Measurements from ENCODE around the gene RNPEP. TPM values are rescaled to one million over a fixed set of nuclear protein-coding genes. Genes with fewer than 3 reads are reported as not detected.
A peak's percentile ranks its signal among the peaks of the same experiment; 100 is the strongest.

The RNPEP gene
- total and polyA plus RNA-seq, 2 of the 8 experiments (the other 6 are each of a cell fraction or from before 2014, with no cell fraction given), result 34.1 to 51.1 TPM

DNA sequence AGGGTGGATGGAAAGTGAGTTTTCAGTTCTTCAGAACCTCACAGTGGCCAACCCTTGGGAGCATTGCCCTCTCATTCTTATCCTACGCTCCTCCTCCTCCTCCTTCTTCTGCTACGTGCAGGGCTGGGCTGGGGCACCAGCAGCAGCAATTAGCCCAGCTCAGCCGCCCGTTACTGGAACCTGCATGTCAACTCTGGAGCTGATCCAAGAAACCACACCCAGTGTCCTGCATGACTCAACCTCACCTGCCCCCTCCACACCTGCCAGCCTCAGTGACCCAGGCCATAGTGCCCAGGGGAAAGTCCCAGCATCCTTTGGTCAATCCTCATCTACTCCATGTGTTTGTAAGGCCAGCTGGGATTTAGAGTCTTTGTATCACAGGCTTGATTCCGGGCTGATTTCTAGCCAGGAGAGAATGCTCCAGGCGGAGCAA is 40.6 kb downstream of the RNPEP start:
- Histone ChIP-seq H3K9me3 (ENCODE audit: insufficient read depth in 2 of 2, low read depth in 1 of 2, low read length in 1 of 2) (no peaks in the 10 kb centered on the region), H2AFZ (ENCODE audit: low read length) (no peak overlapping the region), H3K79me1 (ENCODE audit: low read depth, low read length) (no peaks in the 10 kb centered on the region), H3K23ac (ENCODE audit: insufficient read length) (no peak overlapping the region), H2BK5ac (ENCODE audit: low read depth, low read length) (no peak overlapping the region), H2BK120ac (replicated peaks; ENCODE audit: low read depth, low read length) (no peak overlapping the region), H4K20me1 (replicated peaks in 1 of 2; ENCODE audit: control insufficient read depth in 1 of 2, insufficient read depth in 2 of 2, low read length in 2 of 2) (no peaks in the 10 kb centered on the region), H2BK15ac (ENCODE audit: low read length) (peak overlapping the region; percentile 24; the same call in 1 of the 2 replicates), H4K5ac (ENCODE audit: insufficient read length, low read depth, low read length) (no peak overlapping the region), H2BK20ac (ENCODE audit: low read length) (0 out of 2 replicates have a peak overlapping the region, but pooled peaks have one; percentile 27), H2AK5ac (ENCODE audit: low read depth, low read length) (no peak overlapping the region), H4K8ac (ENCODE audit: extremely low read depth, insufficient read depth, low read length) (no peak overlapping the region; the same call in 1 of the 2 replicates), H3K4me3 (ENCODE audit: extremely low read depth in 1 of 4, insufficient read depth in 2 of 4, low read depth in 3 of 4, low read length in 4 of 4) (no peak overlapping the region), H3K14ac (ENCODE audit: insufficient read length) (no peak overlapping the region), H3K27me3 (replicated peaks in 1 of 4; ENCODE audit: control insufficient read depth in 3 of 4, extremely low read depth in 1 of 4, insufficient read depth in 3 of 4, low read length in 3 of 4) (no peaks in the 10 kb centered on the region), H4K91ac (replicated peaks; ENCODE audit: insufficient read length, low read length) (no peak overlapping the region), H3K4me1 (replicated peaks in 1 of 4; ENCODE audit: control insufficient read depth in 3 of 4, insufficient read depth in 4 of 4, low read length in 3 of 4) (peaks cover 0 to 10% (median 2%) of the 10 kb centered on the region in 4 experiments; a peak in 5 of 7 replicates), H3K9ac (replicated peaks in 1 of 4; ENCODE audit: extremely low read depth in 1 of 4, low read depth in 3 of 4, low read length in 3 of 4) (no peak overlapping the region), H3K36me3 (ENCODE audit: control insufficient read depth in 2 of 4, insufficient read depth in 4 of 4, low read length in 3 of 4) (no peaks in the 10 kb centered on the region), H2BK12ac (ENCODE audit: low read depth, low read length) (no peak overlapping the region), H3K56ac (replicated peaks; ENCODE audit: insufficient read length, low read depth, low read length) (no peak overlapping the region), H3K27ac (ENCODE audit: low read depth, low read length) (no peak overlapping the region), H3K79me2 (ENCODE audit: control insufficient read depth in 1 of 2, insufficient read depth in 2 of 2, low read length in 2 of 2) (no peaks in the 10 kb centered on the region), H3K23me2 (ENCODE audit: low read depth, low read length) (no peaks in the 10 kb centered on the region), H3K4ac (replicated peaks; ENCODE audit: insufficient read length, low read depth, low read length) (no peak overlapping the region), H3K18ac (ENCODE audit: extremely low read depth, low read length) (no peak overlapping the region), H3K4me2 (ENCODE audit: insufficient read depth in 1 of 2, low read depth in 2 of 2, low read length in 2 of 2) (no peak overlapping the region)
- CTCF ChIA-PET (ENCODE audit: partially characterized antibody), result interaction anchor here (0.7 to 2.1 kb wide), 9 partner anchors 9 to 111 kb away, joined by 3 to 8 read pairs (median 4); partner anchors contain the start of gene ELF3
- DNase-seq (ENCODE audit: low read depth in 1 of 2, low spot score in 2 of 2) (no peak), FAIRE-seq (no peak)
- POLR2A ChIA-PET (ENCODE audit: partially characterized antibody), result interaction anchor here (0.7 to 6.8 kb wide), 2 partner anchors 11 to 109 kb away, joined by 3 to 74 read pairs; partner anchors contain the start of gene ELF3
- TF ChIP-seq SIN3A (conservative IDR thresholded peaks at IDR 0.05 in 1 of 2, IDR thresholded peaks at IDR 0.05 in 1 of 2; ENCODE audit: low read depth in 1 of 2, low read length in 2 of 2) (no peak), TEAD4 (IDR thresholded peaks at IDR 0.05; ENCODE audit: low read depth, low read length) (no peak)
- TF ChIP-seq, protein P1, sequence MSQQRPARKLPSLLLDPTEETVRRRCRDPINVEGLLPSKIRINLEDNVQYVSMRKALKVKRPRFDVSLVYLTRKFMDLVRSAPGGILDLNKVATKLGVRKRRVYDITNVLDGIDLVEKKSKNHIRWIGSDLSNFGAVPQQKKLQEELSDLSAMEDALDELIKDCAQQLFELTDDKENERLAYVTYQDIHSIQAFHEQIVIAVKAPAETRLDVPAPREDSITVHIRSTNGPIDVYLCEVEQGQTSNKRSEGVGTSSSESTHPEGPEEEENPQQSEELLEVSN (IDR thresholded peaks at IDR 0.05), result no peak
- TF ChIP-seq, protein P2, sequence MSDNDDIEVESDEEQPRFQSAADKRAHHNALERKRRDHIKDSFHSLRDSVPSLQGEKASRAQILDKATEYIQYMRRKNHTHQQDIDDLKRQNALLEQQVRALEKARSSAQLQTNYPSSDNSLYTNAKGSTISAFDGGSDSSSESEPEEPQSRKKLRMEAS (IDR thresholded peaks at IDR 0.05), result no peak
- 85% methylated on average over 6 of the region's 6 CpGs; no CpG with 5 or more reads in 1 of the 2 experiments for WGBS, 2 experiments (ENCODE audit: extremely low coverage in 1 of 2, insufficient coverage in 1 of 2, insufficient read length in 1 of 2, insufficient replicate concordance in 2 of 2, low coverage in 1 of 2, low lambda C conversion rate in 2 of 2, missing lambda C conversion rate in 1 of 2)
